Astrocyte of the spinal cord (primary cell): ENCODE measurements around the gene BOK.

ENCODE experiments used
- DNase-seq: peaks from one replicate; pipeline ENCODE4 v3.0.0; 2011; ENCODE audit warnings: low read depth, low spot score
- H3K4me3 ChIP-seq: 2 replicates; pipeline ENCODE4 v1.5.1; 2011; ENCODE audit warnings: low read depth, mild to moderate bottlenecking, low read length, moderate library complexity
- in situ Hi-C: cut with HindIII; loops from 2 replicates; pipeline ENCODE4 v1.10.0; 2017; ENCODE audit warnings: low sequenced_read_pairs
- TF ChIP-seq, protein P1 (sequence below): IDR thresholded peaks from 2 replicates; pipeline ENCODE4 v1.5.1; 2012; ENCODE audit warnings: low read depth, mild to moderate bottlenecking, low read length, inconsistent platforms

BOK gene

DNA sequence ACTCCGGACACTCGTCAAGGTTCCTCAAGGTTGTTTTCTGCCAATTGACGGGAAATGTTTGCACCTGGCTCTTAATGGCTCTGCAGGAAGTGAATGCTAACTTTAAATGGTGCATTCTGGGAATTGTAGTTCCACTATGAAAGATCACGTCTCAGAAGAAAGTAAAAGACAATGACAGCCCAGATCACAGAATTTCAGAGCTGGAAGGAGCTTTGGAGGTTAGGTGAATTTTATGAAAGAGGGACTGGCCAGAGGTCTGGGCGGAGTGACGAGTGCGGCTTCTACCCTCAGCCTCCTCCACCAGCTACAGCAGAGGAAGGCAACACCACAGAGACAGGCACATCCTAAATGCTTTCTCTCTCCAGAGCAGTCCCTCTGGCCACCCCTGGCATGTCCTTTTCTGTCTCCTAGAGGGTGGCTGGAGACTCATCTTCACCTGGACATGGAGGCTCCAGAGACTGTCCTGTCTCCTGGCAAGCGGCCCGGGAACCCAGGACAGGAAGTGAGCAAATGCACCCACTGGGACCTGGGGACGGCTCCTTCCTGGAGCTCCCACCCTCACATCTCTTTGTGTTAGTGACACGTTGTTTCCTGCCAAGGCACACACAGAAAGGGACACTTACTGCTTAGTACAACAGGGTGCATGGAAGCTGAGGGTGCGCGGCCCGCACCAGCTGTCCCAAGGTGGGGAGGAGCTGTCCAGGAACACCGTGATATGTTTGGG lies 59.0 kb downstream of the BOK start:
- TF ChIP-seq, protein P1, sequence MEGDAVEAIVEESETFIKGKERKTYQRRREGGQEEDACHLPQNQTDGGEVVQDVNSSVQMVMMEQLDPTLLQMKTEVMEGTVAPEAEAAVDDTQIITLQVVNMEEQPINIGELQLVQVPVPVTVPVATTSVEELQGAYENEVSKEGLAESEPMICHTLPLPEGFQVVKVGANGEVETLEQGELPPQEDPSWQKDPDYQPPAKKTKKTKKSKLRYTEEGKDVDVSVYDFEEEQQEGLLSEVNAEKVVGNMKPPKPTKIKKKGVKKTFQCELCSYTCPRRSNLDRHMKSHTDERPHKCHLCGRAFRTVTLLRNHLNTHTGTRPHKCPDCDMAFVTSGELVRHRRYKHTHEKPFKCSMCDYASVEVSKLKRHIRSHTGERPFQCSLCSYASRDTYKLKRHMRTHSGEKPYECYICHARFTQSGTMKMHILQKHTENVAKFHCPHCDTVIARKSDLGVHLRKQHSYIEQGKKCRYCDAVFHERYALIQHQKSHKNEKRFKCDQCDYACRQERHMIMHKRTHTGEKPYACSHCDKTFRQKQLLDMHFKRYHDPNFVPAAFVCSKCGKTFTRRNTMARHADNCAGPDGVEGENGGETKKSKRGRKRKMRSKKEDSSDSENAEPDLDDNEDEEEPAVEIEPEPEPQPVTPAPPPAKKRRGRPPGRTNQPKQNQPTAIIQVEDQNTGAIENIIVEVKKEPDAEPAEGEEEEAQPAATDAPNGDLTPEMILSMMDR, result no peak
- H3K4me3 ChIP-seq, result no peak overlapping the region
- in situ Hi-C loops, result no loop called here
- DNase-seq, result peak; percentile 18

DNA sequence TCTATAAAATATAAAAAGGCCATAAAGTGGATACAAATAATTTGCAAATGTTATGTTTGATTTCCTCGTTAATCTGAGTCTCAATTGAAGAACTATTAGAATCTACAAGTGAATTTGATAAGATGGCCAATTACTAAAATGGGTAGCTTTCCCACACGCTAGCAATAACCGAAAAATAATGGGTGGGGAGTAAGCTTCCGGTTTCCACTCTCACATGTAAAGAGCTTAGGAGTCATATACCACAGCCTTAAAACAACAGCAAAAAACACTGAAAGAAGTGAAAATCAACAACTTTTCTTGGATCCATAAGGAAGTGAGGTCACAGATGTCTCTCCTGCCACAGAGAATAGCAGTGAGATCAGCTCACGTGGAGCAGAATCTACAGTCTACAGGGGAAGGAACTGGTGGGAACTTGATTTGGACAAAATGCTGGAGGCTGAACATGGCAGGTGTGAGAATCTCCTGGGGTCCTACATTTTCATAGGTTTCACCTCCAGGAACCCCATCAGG lies 59.8 kb downstream of the BOK start:
- in situ Hi-C loops, result no loop called here
- DNase-seq, result no peak
- TF ChIP-seq, protein P1, result no peak
- H3K4me3 ChIP-seq, result no peak overlapping the region

DNA sequence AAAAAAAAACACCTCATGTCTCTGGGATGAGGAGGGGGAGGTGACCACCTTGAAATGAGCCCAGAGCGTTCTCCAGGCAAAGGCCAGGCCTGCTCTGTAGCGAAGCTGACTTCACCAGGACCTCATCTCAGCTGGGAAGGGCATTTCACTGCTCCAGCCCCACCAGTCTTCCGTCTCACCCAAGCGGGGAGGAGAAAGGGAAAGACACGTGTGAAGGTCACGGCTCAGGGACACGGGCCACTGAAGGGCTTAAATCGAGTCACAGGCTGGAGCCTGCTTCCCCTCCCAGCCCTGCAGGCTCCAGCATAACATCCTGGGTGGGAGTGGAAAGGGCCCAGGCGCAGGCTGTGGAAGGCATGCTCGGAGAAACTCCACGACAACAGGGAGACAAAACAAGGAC lies 60.3 kb downstream of the BOK start:
- no peak overlapping the region for H3K4me3 ChIP-seq
- in situ Hi-C loops, result no loop called here
- no peak for DNase-seq
- TF ChIP-seq, protein P1, result no peak

DNA sequence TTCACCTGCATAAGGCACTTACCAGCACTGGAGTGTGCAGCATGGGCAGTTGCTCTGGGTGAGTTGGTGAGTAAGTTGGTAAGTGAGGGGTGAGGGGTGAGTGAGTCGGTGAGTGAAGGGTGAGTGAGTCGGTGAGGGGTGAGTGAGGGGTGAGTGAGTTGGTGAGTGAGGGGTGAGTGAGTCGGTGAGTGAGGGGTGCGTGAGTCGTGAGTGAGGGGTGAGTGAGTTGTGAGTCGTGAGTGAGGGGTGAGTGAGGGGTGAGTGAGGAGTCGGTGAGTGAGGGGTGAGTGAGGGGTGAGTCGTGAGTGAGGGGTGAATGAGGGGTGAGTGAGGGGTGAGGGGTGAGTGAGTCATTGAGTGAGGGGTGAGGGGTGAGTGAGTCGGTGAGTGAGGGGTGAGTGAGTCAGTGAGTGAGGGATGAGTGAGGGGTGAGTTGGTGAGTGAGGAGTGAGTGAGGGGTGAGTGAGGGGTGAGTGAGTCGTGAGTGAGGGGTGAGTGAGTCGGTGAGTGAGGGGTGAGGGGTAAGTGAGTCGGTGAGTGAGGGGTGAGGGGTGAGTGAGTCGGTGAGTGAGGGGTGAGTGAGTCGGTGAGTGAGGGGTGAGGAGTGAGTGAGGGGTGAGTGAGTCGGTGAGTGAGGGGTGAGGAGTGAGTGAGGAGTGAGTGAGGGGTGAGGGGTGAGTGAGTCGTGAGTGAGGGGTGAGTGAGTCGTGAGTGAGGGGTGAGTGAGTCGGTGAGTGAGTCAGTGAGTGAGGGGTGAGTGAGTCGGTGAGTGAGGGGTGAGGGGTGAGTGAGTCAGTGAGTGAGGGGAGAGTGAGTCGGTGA lies 61.3 kb downstream of the BOK start:
- no peak for DNase-seq
- in situ Hi-C loops, result no loop called here
- TF ChIP-seq, protein P1, result no peak
- no peak overlapping the region for H3K4me3 ChIP-seq

DNA sequence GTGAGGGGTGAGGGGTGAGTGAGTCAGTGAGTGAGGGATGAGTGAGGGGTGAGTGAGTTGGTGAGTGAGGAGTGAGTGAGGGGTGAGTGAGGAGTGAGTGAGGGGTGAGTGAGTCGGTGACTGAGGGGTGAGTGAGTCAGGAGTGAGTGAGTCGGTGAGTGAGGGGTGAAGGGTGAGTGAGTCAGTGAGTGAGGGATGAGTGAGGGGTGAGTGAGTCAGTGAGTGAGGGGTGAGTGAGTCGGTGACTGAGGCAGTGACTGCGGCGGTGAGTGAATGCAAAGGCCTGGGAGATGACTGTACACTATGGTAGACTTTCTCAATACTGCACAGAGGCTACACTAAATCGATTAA lies 61.8 kb downstream of the BOK start:
- in situ Hi-C loops, result no loop called here
- peak; percentile 10 for DNase-seq
- H3K4me3 ChIP-seq, result no peak overlapping the region
- TF ChIP-seq, protein P1, result no peak
